GM18519 (cell line): ENCODE measurements around the gene ARHGEF26.
A peak's percentile ranks its signal among the peaks of the same experiment; 100 is the strongest.

Experiments
- ATAC-seq: cut with Tn5 transposase; IDR thresholded peaks from one replicate; pipeline ENCODE4 v1.9.1; 2021; ENCODE audit warnings: mild to moderate bottlenecking, moderate library complexity; ENCODE audit not compliant: unreplicated experiment, low FRiP score

ARHGEF26 gene

DNA sequence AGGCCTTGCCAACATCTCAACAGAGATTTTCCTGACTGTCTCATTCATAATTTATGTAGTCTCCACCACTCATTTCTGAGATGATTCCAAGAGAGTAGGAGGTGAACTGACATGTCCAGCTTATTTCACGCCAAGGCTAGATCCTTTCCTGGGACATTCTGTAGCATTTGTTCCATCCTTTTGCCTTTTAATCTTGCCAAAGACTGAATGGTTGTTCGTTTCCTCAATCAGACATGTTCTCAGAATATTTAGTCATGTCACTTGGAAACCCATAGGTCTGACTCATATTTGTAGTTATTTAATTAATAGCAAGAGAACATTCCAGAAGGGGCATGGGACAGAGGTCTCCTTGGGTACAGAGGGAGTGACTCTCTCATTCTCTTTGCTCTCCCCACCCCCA lies 122.2 kb downstream of the ARHGEF26 start:
- no peak for ATAC-seq

GRCh38 chr3:154244644-154245043 lies 123.5 kb downstream of the ARHGEF26 start:
- ATAC-seq = no peak

DNA sequence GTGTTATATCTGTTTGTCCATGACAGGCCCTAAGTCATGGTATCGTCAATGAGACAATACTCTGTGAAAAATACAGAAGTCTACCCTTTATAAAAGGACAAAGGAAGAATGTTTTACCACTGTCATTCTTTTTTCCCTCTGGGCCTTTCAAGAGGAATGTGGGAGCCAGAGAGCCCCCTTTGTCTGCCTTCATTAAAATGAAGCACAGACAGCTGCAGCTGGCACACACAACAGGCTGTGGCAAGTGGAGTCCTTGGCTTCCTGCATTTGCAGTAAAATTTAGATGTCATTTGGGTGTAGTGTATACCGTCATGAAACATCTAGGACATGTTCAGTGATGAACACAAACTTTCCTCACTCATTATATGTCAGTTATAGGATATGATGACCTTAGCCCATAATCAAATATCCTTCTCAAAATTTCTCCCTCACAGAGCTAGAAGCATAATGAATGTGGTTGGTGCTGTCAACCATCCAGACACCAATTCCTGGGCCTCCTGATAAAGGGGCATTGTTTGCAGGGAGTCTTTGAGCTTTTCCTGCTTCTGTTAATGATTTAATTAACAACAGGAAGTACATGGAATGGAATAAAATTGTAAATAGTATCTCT lies 126.7 kb downstream of the ARHGEF26 start:
- no peak for ATAC-seq

DNA sequence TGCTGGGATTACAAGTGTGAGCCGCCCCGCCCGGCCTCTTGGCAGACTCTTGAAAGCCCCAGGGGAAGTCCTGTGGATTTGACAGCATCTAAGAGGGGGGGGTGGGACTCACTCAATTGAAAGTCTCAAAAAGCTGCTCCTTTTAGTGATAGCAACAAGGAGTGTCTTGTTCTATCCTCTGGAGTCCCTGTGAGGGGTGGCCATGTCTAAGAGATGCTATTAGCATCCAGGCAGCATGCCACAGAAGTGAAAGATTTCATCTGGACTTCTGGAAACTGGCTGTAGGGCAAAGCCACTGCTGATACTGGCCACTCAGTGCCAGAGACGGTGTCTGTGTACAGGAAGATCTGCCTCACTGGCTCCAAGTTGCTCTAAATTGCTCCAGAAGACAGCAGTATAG lies 129.1 kb downstream of the ARHGEF26 start:
- ATAC-seq = no peak

GRCh38 chr3:154251610-154252009 lies 130.4 kb downstream of the ARHGEF26 start:
- no peak for ATAC-seq

DNA sequence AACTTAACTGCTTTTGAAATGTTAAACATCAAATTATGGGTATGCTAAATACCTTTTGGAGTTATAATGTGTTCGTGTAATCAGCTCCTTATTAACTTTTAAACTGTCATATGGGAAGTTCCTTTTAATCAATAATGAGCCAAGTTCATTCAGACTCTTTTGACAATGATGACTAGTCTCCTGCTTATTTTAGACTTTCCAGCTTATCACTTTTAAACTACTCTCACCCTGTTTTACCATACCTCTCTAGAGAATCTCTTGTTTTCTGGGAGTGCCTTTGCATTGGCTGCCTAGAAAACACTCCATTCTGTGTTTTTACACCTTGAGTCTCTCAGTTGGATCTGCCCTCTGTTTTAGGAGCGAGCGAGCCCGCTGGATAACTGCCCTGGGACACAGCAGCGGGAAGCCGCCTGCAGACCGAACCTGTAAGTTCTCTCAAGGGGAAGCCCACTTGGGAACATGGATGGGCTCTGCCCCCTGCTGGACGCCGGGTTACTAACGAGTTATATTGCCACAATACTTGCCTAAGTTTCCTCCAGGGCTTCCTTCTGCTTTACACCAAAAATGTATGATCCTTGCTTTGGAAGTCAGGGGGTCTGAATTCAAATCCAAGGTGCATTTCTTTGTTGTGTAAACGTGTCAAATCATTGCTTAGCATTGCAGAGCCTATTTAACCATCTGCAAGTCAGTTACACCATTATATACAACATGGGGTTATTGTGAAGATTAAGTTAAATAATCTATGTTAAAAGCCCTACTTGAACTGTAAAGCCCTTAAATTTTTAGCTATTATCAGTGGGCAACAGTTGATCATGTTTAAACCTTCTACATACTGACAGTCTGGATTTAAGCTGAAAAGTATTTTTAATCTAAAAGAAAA lies 131.8 kb downstream of the ARHGEF26 start:
- peak; percentile 95 for ATAC-seq

- no peak for ATAC-seq
Measured at GRCh38 chr3:154254527-154254926, 133.3 kb downstream of the ARHGEF26 start.

GRCh38 chr3:154273381-154273780 lies 152.2 kb downstream of the ARHGEF26 start:
- no peak for ATAC-seq

DNA sequence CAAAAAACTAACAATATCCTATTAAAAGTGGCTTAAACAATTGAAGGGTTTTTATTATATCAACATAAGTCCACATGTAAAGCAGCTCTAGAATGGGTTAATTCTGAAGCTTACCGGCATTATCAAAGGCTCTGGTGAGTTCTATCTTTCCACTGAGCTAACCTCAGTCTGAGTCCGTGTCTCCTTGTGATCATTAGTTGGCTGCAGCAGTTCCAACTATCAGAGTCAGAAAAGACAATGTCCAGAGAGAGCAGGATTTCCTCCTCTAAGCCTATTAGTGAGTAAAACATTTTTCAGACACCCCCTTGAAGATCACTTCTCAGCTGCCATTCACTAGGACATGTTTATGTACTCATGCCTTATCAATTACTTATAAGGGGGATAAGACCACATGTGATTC lies 153.2 kb downstream of the ARHGEF26 start:
- no peak for ATAC-seq

DNA sequence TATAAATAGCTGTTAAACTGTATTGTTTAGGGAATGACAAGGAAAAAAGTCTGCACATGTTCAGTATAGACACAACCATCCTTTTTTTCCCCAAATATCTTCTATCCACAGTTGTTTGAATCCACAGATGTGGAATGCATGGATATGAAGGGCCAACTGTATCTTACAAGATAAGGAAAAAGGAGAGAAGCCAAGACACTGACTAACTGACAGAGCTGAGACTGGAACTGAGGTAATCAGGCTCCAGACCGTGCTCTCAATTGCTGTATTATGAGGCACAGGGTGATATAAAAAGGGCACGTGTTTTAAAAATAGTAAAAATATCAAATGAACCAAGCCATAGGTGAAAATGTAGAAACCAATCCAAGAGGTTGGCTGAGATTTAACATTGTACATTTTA lies 154.1 kb downstream of the ARHGEF26 start:
- ATAC-seq = no peak

DNA sequence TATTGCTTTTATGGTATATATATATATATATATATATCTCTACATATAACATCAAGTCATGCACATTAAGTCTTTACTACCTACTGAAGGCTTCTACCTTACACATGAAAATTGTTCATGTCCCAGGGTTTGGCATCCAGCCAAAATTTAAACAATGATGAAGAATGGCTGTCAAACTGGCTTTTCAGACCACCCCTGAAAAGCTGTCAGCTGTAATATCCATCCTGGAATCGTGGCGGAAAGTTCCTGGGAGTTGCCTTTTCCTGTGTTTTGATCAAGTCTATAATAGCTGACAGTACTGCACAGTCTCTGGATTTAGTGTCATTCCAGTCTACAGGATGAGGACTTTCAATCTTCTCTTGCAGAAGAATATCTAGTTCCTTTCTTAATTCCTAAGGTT lies 154.8 kb downstream of the ARHGEF26 start:
- ATAC-seq = no peak

DNA sequence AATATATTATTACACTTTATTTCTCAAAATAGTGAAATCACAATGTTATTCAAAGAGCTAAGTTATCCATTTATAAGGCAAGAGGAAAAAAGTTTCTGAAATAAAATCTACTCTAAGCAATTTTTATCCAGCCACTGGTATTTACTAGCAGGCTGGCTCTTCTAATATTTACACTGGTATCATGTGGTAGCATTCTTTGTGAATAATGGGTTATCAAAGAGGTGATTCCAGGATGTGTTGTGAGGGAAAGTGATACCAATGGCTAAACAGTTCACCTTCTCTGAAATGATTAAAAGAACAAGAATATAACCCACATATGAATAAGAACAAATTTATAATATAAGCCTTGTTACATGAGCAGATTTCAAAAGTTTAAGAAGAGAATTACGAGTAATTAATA lies 159.0 kb downstream of the ARHGEF26 start:
- no peak for ATAC-seq

GRCh38 chr3:154285221-154285620 lies 164.0 kb downstream of the ARHGEF26 start:
- ATAC-seq = no peak

DNA sequence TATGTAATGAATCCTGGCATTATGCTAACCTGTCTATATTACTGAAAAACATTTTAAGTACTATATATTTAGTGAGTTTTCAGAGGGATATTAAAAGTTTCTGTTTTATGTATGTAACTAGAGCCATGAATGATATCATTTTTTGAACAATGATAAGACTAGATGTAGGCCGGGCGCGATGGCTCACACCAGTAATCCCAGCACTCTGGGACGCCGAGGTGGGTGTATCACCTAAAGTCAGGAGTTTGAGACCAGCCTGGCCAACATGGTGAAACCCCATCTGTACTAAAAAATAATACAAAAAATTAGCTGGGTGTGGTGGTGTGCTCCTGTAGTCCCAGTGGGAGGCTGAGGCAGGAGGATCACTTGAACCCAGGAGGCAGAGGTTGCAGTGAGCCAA lies 169.0 kb downstream of the ARHGEF26 start:
- ATAC-seq = no peak

- no peak for ATAC-seq
Measured at GRCh38 chr3:154294016-154294415, 172.8 kb downstream of the ARHGEF26 start.

GRCh38 chr3:154301561-154301960 lies 180.4 kb downstream of the ARHGEF26 start:
- ATAC-seq = no peak

DNA sequence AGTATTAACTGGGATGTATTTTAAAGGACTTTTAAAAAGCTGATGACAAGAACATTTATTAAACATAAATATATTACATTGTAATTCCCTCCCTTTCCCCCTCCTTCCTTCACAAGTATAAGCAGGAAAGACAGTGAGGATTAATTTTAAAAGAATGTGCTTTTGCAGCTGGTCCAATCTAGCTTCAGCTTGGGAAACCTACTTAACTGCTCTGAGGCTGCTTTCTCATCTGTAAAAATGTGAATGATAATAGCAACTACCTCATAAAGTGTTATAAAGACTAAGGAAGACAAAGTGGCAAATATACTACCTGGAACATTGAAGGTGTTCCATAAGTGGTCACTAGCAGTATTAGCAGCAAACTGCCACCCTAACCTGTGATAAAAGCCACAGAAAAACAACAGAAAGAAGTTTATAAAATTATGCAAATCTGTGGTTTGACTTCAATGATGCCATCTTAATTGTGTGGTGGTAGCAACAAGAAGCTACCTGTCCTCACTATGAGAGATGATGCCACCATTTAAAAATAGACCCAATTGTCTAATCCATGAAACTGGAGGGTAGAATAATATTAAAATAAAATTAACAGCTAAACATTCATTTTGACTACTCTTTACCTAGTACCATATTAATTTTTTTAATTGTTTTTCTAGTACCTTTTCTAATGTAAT lies 183.1 kb downstream of the ARHGEF26 start:
- no peak for ATAC-seq

- no peak for ATAC-seq
Measured at GRCh38 chr3:154304936-154305335, 183.7 kb downstream of the ARHGEF26 start.

DNA sequence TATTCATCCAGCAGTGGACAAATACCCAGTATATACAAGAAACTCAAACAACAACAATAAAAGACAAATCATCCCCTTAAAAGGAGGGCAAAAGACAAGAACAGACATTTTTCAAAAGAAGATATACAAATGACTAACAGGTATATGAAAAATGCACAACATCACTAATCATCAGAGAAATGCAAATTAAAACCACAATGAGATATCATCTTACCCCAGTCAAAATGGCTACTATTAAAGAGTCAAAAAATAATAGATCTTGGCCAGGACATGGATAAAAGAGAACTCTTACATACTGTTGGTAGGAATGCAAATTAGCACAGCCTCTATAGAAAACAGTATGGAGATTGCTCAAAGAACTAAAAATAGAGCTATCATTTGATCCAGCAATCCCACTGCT lies 186.2 kb downstream of the ARHGEF26 start:
- ATAC-seq = no peak
